K562 (cell line): Measurements from ENCODE around the gene DNASE1L2. TPM values are rescaled to one million over a fixed set of nuclear protein-coding genes. Genes with fewer than 3 reads are reported as not detected.

Source experiments
- ATAC-seq: fragments of 200-7000 bp; cut with Tn5 transposase; 3 replicates; pipeline ENCODE4 v1.9.1; 2020; ENCODE audit warnings: moderate library complexity
- BruUV-seq: library from RNA; stranded (reverse); fragments of 400-500 nt; replicated peaks from 2 replicates; lab custom pipeline; 2021; lab: Mats Ljungman, UMichigan
- CTCF ChIA-PET: fragments of 300-600 bp; formaldehyde crosslinking; extraction: SDS; loops from one replicate; lab custom pipeline; 2021; ENCODE audit warnings: low intra/inter-chr PET ratio; lab: Yijun Ruan, JAX
- POLR2A ChIA-PET: fragments of 300-600, 350-650 bp; sonication (Branson Sonifier 250); formaldehyde crosslinking; extraction: SDS; loops from one replicate; lab custom pipeline; 2021; ENCODE audit warnings: antibody characterized with exemption, inconsistent platforms; lab: Yijun Ruan, JAX
- DNase-seq, 4 experiments: peaks; one replicate each; pipeline versions ENCODE4 v3.0.0 to v3.0.0-alpha.2; 2011 to 2018; ENCODE audit warnings: low spot score in 3 of 4, mixed read lengths in 3 of 4; ENCODE audit errors: extremely low read depth in 1 of 4
- FAIRE-seq: peaks from 2 replicates; lab custom pipeline; 2011; peaks lifted over from hg19 to GRCh38; lab: Jason Lieb, UNC
- H2AFZ ChIP-seq: 2 replicates; pipeline ENCODE4 v1.6.0; 2011; ENCODE audit warnings: low read depth, low read length, control low read depth, inconsistent platforms
- H3K27ac ChIP-seq: fragments of 200-600 bp; 3 replicates; pipeline ENCODE4 v1.8.0; 2011; ENCODE audit warnings: low read depth, mild to moderate bottlenecking, control low read depth, inconsistent platforms, low read length, moderate library complexity, mixed read lengths; ENCODE audit errors: extremely low read depth
- H3K27me3 ChIP-seq, 2 experiments: fragments of 300-600 bp in 1 of 2; 2 replicates in 1 of 2; 3 replicates in 1 of 2; pipeline versions ENCODE4 v1.6.0 to v1.8.0; 2011; ENCODE audit warnings: inconsistent platforms in 2 of 2, low read length in 2 of 2, mild to moderate bottlenecking in 1 of 2, mixed read lengths in 1 of 2, moderate library complexity in 1 of 2; ENCODE audit not compliant: control insufficient read depth in 2 of 2, insufficient read depth in 2 of 2
- H3K36me3 ChIP-seq: fragments of 300-600 bp; 3 replicates; pipeline ENCODE4 v1.8.0; 2011; ENCODE audit warnings: mild to moderate bottlenecking, low read length, inconsistent platforms; ENCODE audit not compliant: control insufficient read depth, insufficient read depth
- H3K4me1 ChIP-seq, 2 experiments: fragments of 200-600 bp in 1 of 2; replicated peaks in 1 of 2; 2 replicates in 1 of 2; 3 replicates in 1 of 2; pipeline versions ENCODE4 v1.5.1 to v1.8.0; 2011; ENCODE audit warnings: inconsistent platforms in 2 of 2, low read length in 2 of 2, mild to moderate bottlenecking in 1 of 2, mixed read lengths in 1 of 2, moderate library complexity in 1 of 2; ENCODE audit not compliant: control insufficient read depth in 2 of 2, insufficient read depth in 2 of 2
- H3K4me2 ChIP-seq: 2 replicates; pipeline ENCODE4 v1.6.1; 2011; ENCODE audit warnings: low read length, control low read depth, inconsistent platforms, mixed read lengths; ENCODE audit not compliant: insufficient read depth
- H3K4me3 ChIP-seq: fragments of 200-600 bp; sonication (generic), shearing (Covaris generic); 2 replicates; pipeline ENCODE4 v1.5.1; 2016; ENCODE audit warnings: control low read depth, inconsistent platforms
- H3K79me2 ChIP-seq: fragments of 200-600 bp; 3 replicates; pipeline ENCODE4 v1.8.0; 2011; ENCODE audit warnings: low read length, inconsistent platforms; ENCODE audit not compliant: control insufficient read depth, insufficient read depth
- H3K9ac ChIP-seq, 2 experiments: 2 replicates each; pipeline versions ENCODE4 v1.6.0 to v1.6.1; 2011; ENCODE audit warnings: low read depth in 2 of 2, low read length in 2 of 2, control low read depth in 1 of 2, inconsistent platforms in 1 of 2, mild to moderate bottlenecking in 1 of 2, mixed read lengths in 1 of 2; ENCODE audit not compliant: insufficient read depth in 1 of 2
- H3K9me1 ChIP-seq: one replicate; pipeline ENCODE4 v1.6.0; 2011; ENCODE audit warnings: inconsistent platforms, mild to moderate bottlenecking, low read length, moderate library complexity; ENCODE audit not compliant: control insufficient read depth, insufficient read depth
- H3K9me3 ChIP-seq: replicated peaks from 2 replicates; pipeline ENCODE4 v1.5.1; 2011; ENCODE audit warnings: low read depth, low read length, inconsistent platforms; ENCODE audit not compliant: control insufficient read depth, insufficient read depth
- H4K20me1 ChIP-seq: replicated peaks from 2 replicates; pipeline ENCODE4 v1.6.1; 2011; ENCODE audit warnings: low read length, inconsistent platforms, mixed read lengths; ENCODE audit not compliant: control insufficient read depth, insufficient read depth
- ARID4B ChIP-seq: sonication (generic); formaldehyde crosslinking; IDR thresholded peaks from 2 replicates; pipeline ENCODE4 v1.8.0; 2022; ENCODE audit warnings: mild to moderate bottlenecking, missing genetic modification reagents
- E2F6 ChIP-seq, 2 experiments: IDR thresholded peaks; 2 replicates each; pipeline ENCODE4 v1.6.1; 2011; ENCODE audit warnings: borderline replicate concordance in 1 of 2, control low read depth in 1 of 2, low read depth in 1 of 2, low read length in 1 of 2, mild to moderate bottlenecking in 1 of 2, mixed read lengths in 1 of 2, moderate library complexity in 1 of 2; ENCODE audit not compliant: insufficient read depth in 1 of 2, insufficient read length in 1 of 2, poor library complexity in 1 of 2, severe bottlenecking in 1 of 2; ENCODE audit errors: extremely low read depth in 1 of 2
- GABPB1 ChIP-seq: sonication (generic); formaldehyde crosslinking; IDR thresholded peaks from 2 replicates; pipeline ENCODE4 v1.8.0; 2022; ENCODE audit warnings: mild to moderate bottlenecking, missing genetic modification reagents
- MNT ChIP-seq, 2 experiments: fragments of 450-650 bp; conservative IDR thresholded peaks; 2 replicates each; pipeline ENCODE4 v1.6.1; 2017; ENCODE audit warnings: mild to moderate bottlenecking in 2 of 2, moderate library complexity in 2 of 2
- MXI1 ChIP-seq: IDR thresholded peaks from 2 replicates; pipeline ENCODE4 v1.6.1; 2011; ENCODE audit warnings: low read depth, mild to moderate bottlenecking, improper control_type of control experiment, low read length
- POLR2G ChIP-seq: fragments of 200-400 bp; formaldehyde crosslinking; IDR thresholded peaks from 2 replicates; pipeline ENCODE4 v1.6.1; 2017; ENCODE audit warnings: low read depth, mild to moderate bottlenecking, antibody characterized with exemption, low read length, moderate library complexity
- SIN3A ChIP-seq, 2 experiments: fragments of 150-350 bp in 1 of 2; IDR thresholded peaks; 2 replicates each; pipeline ENCODE4 v1.6.1; 2011 to 2016; ENCODE audit warnings: borderline replicate concordance in 2 of 2, low read depth in 2 of 2, low read length in 2 of 2, mild to moderate bottlenecking in 2 of 2, moderate library complexity in 2 of 2; ENCODE audit not compliant: control insufficient read depth in 1 of 2
- ZNF408 ChIP-seq: fragments of 250-450 bp; sonication (Bioruptor Pico); IDR thresholded peaks from 2 replicates; pipeline ENCODE4 v1.4.0; 2020; ENCODE audit warnings: low read depth, mild to moderate bottlenecking, moderate library complexity
- ZNF561 ChIP-seq: fragments of 450-650 bp; formaldehyde crosslinking; conservative IDR thresholded peaks from 2 replicates; pipeline ENCODE4 v1.4.0; 2020; ENCODE audit warnings: mild to moderate bottlenecking, moderate library complexity
- ZSCAN32 ChIP-seq: fragments of 450-650 bp; formaldehyde crosslinking; IDR thresholded peaks from 2 replicates; pipeline ENCODE4 v1.4.0; 2020; ENCODE audit warnings: mild to moderate bottlenecking, moderate library complexity
- WGBS: fragments of 100-300 bp; shearing (Covaris generic); methylation state at CpG from one replicate; pipeline ENCODE4 v1.1.6; 2016; ENCODE audit warnings: low coverage, mixed read lengths; ENCODE audit not compliant: insufficient coverage; ENCODE audit errors: missing lambda C conversion rate; 5-methylcytosine and 5-hydroxymethylcytosine counted together
- in situ Hi-C: fragments of 300-500 bp; cut with MboI; formaldehyde crosslinking; loops from 4 replicates; pipeline ENCODE4 v1.15.0; 2018; ENCODE audit warnings: inconsistent platforms, mixed read lengths
- intact Hi-C: fragments of 100-400 bp; cut with micrococcal nuclease; formaldehyde crosslinking; loops from 2 replicates; pipeline ENCODE4 v1.14.2; 2022
- polyA plus RNA-seq, 8 experiments: library from polyadenylated mRNA; depleted of rRNA in 4 of 8; stranded (reverse) in 5 of 8; unstranded in 3 of 8; fragments of >200 nt; fragmentation: Nextera tagmentation in 2 of 8; fragmentation: Illumina TruSeq in 1 of 8; extraction: Ambion mirVana in 2 of 8; extraction: Trizol in 1 of 8; gene quantifications; 2 replicates each; pipeline versions ENCODE4 v1.2.1 to v1.2.3, GENCODE V29; 2011 to 2014; ENCODE audit warnings: inconsistent platforms in 1 of 8, missing spikeins in 1 of 8
- total RNA-seq, 7 experiments: library from RNA; depleted of rRNA in 6 of 7; stranded (reverse); fragments of >200 nt in 6 of 7; fragmentation: Illumina TruSeq in 2 of 7; extraction: Trizol in 2 of 7; gene quantifications; 2 replicates each; pipeline versions ENCODE4 v1.2.1 to v1.2.3, GENCODE V29; 2011 to 2021; ENCODE audit warnings: low replicate concordance in 1 of 7

DNASE1L2 gene
- total and polyA plus RNA-seq, 9 of the 15 experiments (the other 6 are each of a cell fraction or from before 2014, with no cell fraction given): 0.08 to 2.7 (median 1.7) TPM; not detected in 1

- peaks cover 50% of the 10 kb centered on the region; the same call in 2 of the 3 replicates for H3K36me3 ChIP-seq
- ChIA-PET CTCF (no interaction called here), POLR2A (interaction anchor here (0.6 to 1.7 kb wide), 8 partner anchors 9 to 200 kb away, joined by 3 to 8 read pairs (median 4); partner anchors contain the start of gene E4F1)
- DNase-seq: peak in 1 of 4 experiments; percentile 56
- H3K9ac ChIP-seq: peak overlapping the region; percentile 87 to 99
- H3K27me3 ChIP-seq: no peaks in the 10 kb centered on the region
- in situ Hi-C loops (no loop called here), intact Hi-C loops (no loop called here)
- peak overlapping the region; percentile 87 for H3K4me2 ChIP-seq
- no peaks in the 10 kb centered on the region for H3K9me3 ChIP-seq
- peak overlapping the region; percentile 85 for H3K4me3 ChIP-seq
- H2AFZ ChIP-seq: no peak overlapping the region
- peak; percentile 86 for FAIRE-seq
- WGBS: 14% methylated on average over 19 of the region's 19 CpGs
- H3K27ac ChIP-seq: peak overlapping the region; percentile 42; the same call in 1 of the 3 replicates
- peaks cover 55% of the 10 kb centered on the region for H3K79me2 ChIP-seq
- TSS peak; percentile 77 for BruUV-seq
- no peak for ATAC-seq
- peaks cover 27 to 83% of the 10 kb centered on the region in 2 experiments for H3K4me1 ChIP-seq
- peaks cover 21% of the 10 kb centered on the region for H4K20me1 ChIP-seq
- H3K9me1 ChIP-seq: no peaks in the 10 kb centered on the region
- TF ChIP-seq MNT (conservative IDR thresholded peaks at IDR 0.05): 0 out of 4 replicates have a peak, but pooled peaks of 1 of the 2 experiments have one; percentile 16
- TF ChIP-seq POLR2G: peak; percentile 69
- no peak for TF ChIP-seq E2F6 (IDR thresholded peaks at IDR 0.05; ENCODE audit: borderline replicate concordance in 1 of 2, extremely low read depth in 1 of 2, insufficient read depth in 1 of 2, insufficient read length in 1 of 2, low read depth in 1 of 2, low read length in 1 of 2, poor library complexity in 1 of 2, severe bottlenecking in 1 of 2)
- TF ChIP-seq ARID4B: peak; percentile 6; the same call in 1 of the 2 replicates
- TF ChIP-seq SIN3A (IDR thresholded peaks at IDR 0.05; ENCODE audit: borderline replicate concordance in 2 of 2, control insufficient read depth in 1 of 2, low read depth in 2 of 2, low read length in 2 of 2): peak in 1 of 2 experiments; percentile 57; a peak in 2 of 4 replicates
- no peak for TF ChIP-seq ZNF408
- TF ChIP-seq GABPB1: peak; percentile 31; the same call in 1 of the 2 replicates
- TF ChIP-seq ZSCAN32 (CRISPR knock-in tag): no peak
- TF ChIP-seq ZNF561: no peak
- peak; percentile 63 for TF ChIP-seq MXI1
Measured at GRCh38 chr16:2212362-2213324, 23.6 kb upstream of the DNASE1L2 start.
